Memory B cell (primary cell): ENCODE results near the gene PTPRM.

ENCODE experiments used
- ATAC-seq: fragments of 150-1000 bp; cut with Tn5 transposase; 2 replicates; pipeline ENCODE4 v1.10.0; 2021; ENCODE audit warnings: low read depth, mild to moderate bottlenecking, moderate library complexity
- DNase-seq, 2 donors: peaks; one replicate each; pipeline ENCODE4 v3.0.0; 2022; ENCODE audit warnings: low spot score in 2 of 2
- H3K27ac Mint-ChIP-seq: one replicate; pipeline ENCODE4 v1.8.0; 2022; ENCODE audit warnings: mild to moderate bottlenecking, moderate library complexity, mixed read lengths
- H3K27me3 Mint-ChIP-seq: one replicate; pipeline ENCODE4 v1.8.0; 2022; ENCODE audit warnings: mixed read lengths
- H3K36me3 Mint-ChIP-seq: one replicate; pipeline ENCODE4 v1.8.0; 2022; ENCODE audit warnings: mild to moderate bottlenecking, mixed read lengths
- H3K4me1 Mint-ChIP-seq: one replicate; pipeline ENCODE4 v1.8.0; 2022; ENCODE audit warnings: mixed read lengths
- H3K4me3 Mint-ChIP-seq: one replicate; pipeline ENCODE4 v1.8.0; 2022; ENCODE audit warnings: mild to moderate bottlenecking, moderate library complexity, mixed read lengths
- H3K9me3 Mint-ChIP-seq: one replicate; pipeline ENCODE4 v1.8.0; 2022; ENCODE audit warnings: mixed read lengths

Gene PTPRM

GRCh38 chr18:8197499-8197898 lies 630.4 kb downstream of the PTPRM start:
- DNase-seq (no peak), ATAC-seq (no peak)
- Mint-ChIP-seq H3K9me3 (no peaks in the 10 kb centered on the region), H3K27ac (no peak overlapping the region), H3K4me1 (no peaks in the 10 kb centered on the region), H3K4me3 (no peak overlapping the region), H3K36me3 (no peaks in the 10 kb centered on the region), H3K27me3 (no peaks in the 10 kb centered on the region)

- Mint-ChIP-seq H3K27me3 (peaks cover 1% of the 10 kb centered on the region), H3K36me3 (no peaks in the 10 kb centered on the region), H3K9me3 (peaks cover 6% of the 10 kb centered on the region), H3K4me3 (no peak overlapping the region), H3K4me1 (no peaks in the 10 kb centered on the region), H3K27ac (no peak overlapping the region)
- ATAC-seq (no peak), DNase-seq (no peak)
Measured at GRCh38 chr18:8207996-8208395, 640.9 kb downstream of the PTPRM start.

GRCh38 chr18:8208716-8209115 lies 641.6 kb downstream of the PTPRM start:
- Mint-ChIP-seq H3K4me1 (no peaks in the 10 kb centered on the region), H3K36me3 (no peaks in the 10 kb centered on the region), H3K4me3 (no peak overlapping the region), H3K27me3 (peaks cover 1% of the 10 kb centered on the region), H3K27ac (no peak overlapping the region), H3K9me3 (peaks cover 6% of the 10 kb centered on the region)
- DNase-seq: no peak
- no peak for ATAC-seq

- ATAC-seq: no peak
- H3K4me1 Mint-ChIP-seq: no peaks in the 10 kb centered on the region
- DNase-seq: no peak
Measured at GRCh38 chr18:8212896-8213780, 646.0 kb downstream of the PTPRM start.

GRCh38 chr18:8215741-8216140 lies 648.6 kb downstream of the PTPRM start:
- ATAC-seq (no peak), DNase-seq (no peak)
- Mint-ChIP-seq H3K4me3 (no peak overlapping the region), H3K36me3 (no peaks in the 10 kb centered on the region), H3K27ac (no peak overlapping the region), H3K9me3 (peaks cover 3% of the 10 kb centered on the region), H3K27me3 (no peaks in the 10 kb centered on the region), H3K4me1 (no peaks in the 10 kb centered on the region)

More at GRCh38 chr18:8212896-8213780, 646.0 kb downstream of the PTPRM start:
- Mint-ChIP-seq H3K27ac (no peak overlapping the region), H3K4me3 (no peak overlapping the region), H3K27me3 (no peaks in the 10 kb centered on the region), H3K9me3 (peaks cover 3% of the 10 kb centered on the region), H3K36me3 (no peaks in the 10 kb centered on the region)

GRCh38 chr18:8217051-8217564 lies 650.0 kb downstream of the PTPRM start:
- no peaks in the 10 kb centered on the region for H3K4me1 Mint-ChIP-seq
- ATAC-seq (no peak), DNase-seq (no peak)
- no peaks in the 10 kb centered on the region for H3K27me3 Mint-ChIP-seq
- H3K4me3 Mint-ChIP-seq: no peak overlapping the region
- no peaks in the 10 kb centered on the region for H3K9me3 Mint-ChIP-seq
- H3K27ac Mint-ChIP-seq: no peak overlapping the region
- no peaks in the 10 kb centered on the region for H3K36me3 Mint-ChIP-seq

- H3K4me1 Mint-ChIP-seq: no peaks in the 10 kb centered on the region
- H3K4me3 Mint-ChIP-seq: no peak overlapping the region
- DNase-seq: no peak
- no peak overlapping the region for H3K27ac Mint-ChIP-seq
- no peaks in the 10 kb centered on the region for H3K9me3 Mint-ChIP-seq
- no peaks in the 10 kb centered on the region for H3K36me3 Mint-ChIP-seq
- no peaks in the 10 kb centered on the region for H3K27me3 Mint-ChIP-seq
- ATAC-seq: no peak
Measured at GRCh38 chr18:8218197-8218596, 651.1 kb downstream of the PTPRM start.

GRCh38 chr18:8221452-8221851 lies 654.3 kb downstream of the PTPRM start:
- ATAC-seq (no peak), DNase-seq (no peak)
- Mint-ChIP-seq H3K27me3 (no peaks in the 10 kb centered on the region), H3K4me3 (no peak overlapping the region), H3K4me1 (no peaks in the 10 kb centered on the region), H3K36me3 (no peaks in the 10 kb centered on the region), H3K27ac (no peak overlapping the region), H3K9me3 (peaks cover 2% of the 10 kb centered on the region)

GRCh38 chr18:8224576-8224975 lies 657.5 kb downstream of the PTPRM start:
- Mint-ChIP-seq H3K27me3 (no peaks in the 10 kb centered on the region), H3K27ac (no peak overlapping the region), H3K36me3 (no peaks in the 10 kb centered on the region), H3K4me1 (no peaks in the 10 kb centered on the region), H3K9me3 (peaks cover 2% of the 10 kb centered on the region), H3K4me3 (no peak overlapping the region)
- DNase-seq: no peak
- ATAC-seq: no peak

- DNase-seq: no peak
- H3K27me3 Mint-ChIP-seq: no peaks in the 10 kb centered on the region
Measured at GRCh38 chr18:8229040-8229439, 661.9 kb downstream of the PTPRM start.

GRCh38 chr18:8229787-8230186 lies 662.7 kb downstream of the PTPRM start:
- no peak overlapping the region for H3K4me3 Mint-ChIP-seq
- DNase-seq: no peak
- no peak overlapping the region for H3K27ac Mint-ChIP-seq
- no peaks in the 10 kb centered on the region for H3K36me3 Mint-ChIP-seq
- no peaks in the 10 kb centered on the region for H3K27me3 Mint-ChIP-seq
- H3K4me1 Mint-ChIP-seq: no peaks in the 10 kb centered on the region
- H3K9me3 Mint-ChIP-seq: peaks cover 4% of the 10 kb centered on the region
- ATAC-seq: no peak

More at GRCh38 chr18:8229040-8229439, 661.9 kb downstream of the PTPRM start:
- no peaks in the 10 kb centered on the region for H3K36me3 Mint-ChIP-seq
- H3K9me3 Mint-ChIP-seq: peaks cover 4% of the 10 kb centered on the region
- H3K4me1 Mint-ChIP-seq: no peaks in the 10 kb centered on the region
- no peak overlapping the region for H3K4me3 Mint-ChIP-seq
- no peak for ATAC-seq
- H3K27ac Mint-ChIP-seq: no peak overlapping the region

GRCh38 chr18:8231316-8231715 lies 664.2 kb downstream of the PTPRM start:
- DNase-seq (no peak), ATAC-seq (no peak)
- no peak overlapping the region for H3K4me3 Mint-ChIP-seq
- H3K27ac Mint-ChIP-seq: no peak overlapping the region
- H3K9me3 Mint-ChIP-seq: peaks cover 1% of the 10 kb centered on the region
- H3K4me1 Mint-ChIP-seq: no peaks in the 10 kb centered on the region
- H3K27me3 Mint-ChIP-seq: no peaks in the 10 kb centered on the region
- no peaks in the 10 kb centered on the region for H3K36me3 Mint-ChIP-seq

- Mint-ChIP-seq H3K27ac (no peak overlapping the region), H3K27me3 (no peaks in the 10 kb centered on the region), H3K36me3 (no peaks in the 10 kb centered on the region), H3K4me3 (no peak overlapping the region), H3K9me3 (peaks cover 1% of the 10 kb centered on the region), H3K4me1 (no peaks in the 10 kb centered on the region)
- DNase-seq (no peak), ATAC-seq (no peak)
Measured at GRCh38 chr18:8232791-8233190, 665.7 kb downstream of the PTPRM start.

- Mint-ChIP-seq H3K36me3 (peaks cover 3% of the 10 kb centered on the region), H3K27me3 (no peaks in the 10 kb centered on the region), H3K4me3 (no peak overlapping the region), H3K27ac (no peak overlapping the region), H3K9me3 (peaks cover 7% of the 10 kb centered on the region), H3K4me1 (peaks cover 3% of the 10 kb centered on the region)
- no peak for ATAC-seq
- no peak for DNase-seq
Measured at GRCh38 chr18:8235894-8236293, 668.8 kb downstream of the PTPRM start.

GRCh38 chr18:8238507-8238906 lies 671.4 kb downstream of the PTPRM start:
- peaks cover 3% of the 10 kb centered on the region for H3K4me1 Mint-ChIP-seq
- no peak for ATAC-seq
- DNase-seq: no peak
- no peak overlapping the region for H3K4me3 Mint-ChIP-seq
- H3K27ac Mint-ChIP-seq: no peak overlapping the region
- no peaks in the 10 kb centered on the region for H3K27me3 Mint-ChIP-seq
- H3K9me3 Mint-ChIP-seq: peaks cover 7% of the 10 kb centered on the region
- peaks cover 3% of the 10 kb centered on the region for H3K36me3 Mint-ChIP-seq
